LoVo (cell line): ENCODE measurements around the gene PDE6A.
A peak's percentile ranks its signal among the peaks of the same experiment; 100 is the strongest.
"Not testable (repeated sequence)": the region's sequence is repeated elsewhere in the genome, so short reads cannot be mapped to it uniquely, and the experiment has no call there.

Experiments
- DNase-seq: peaks from one replicate; pipeline ENCODE4 v3.0.0-alpha.2; 2016; ENCODE audit warnings: low spot score

PDE6A gene

DNA sequence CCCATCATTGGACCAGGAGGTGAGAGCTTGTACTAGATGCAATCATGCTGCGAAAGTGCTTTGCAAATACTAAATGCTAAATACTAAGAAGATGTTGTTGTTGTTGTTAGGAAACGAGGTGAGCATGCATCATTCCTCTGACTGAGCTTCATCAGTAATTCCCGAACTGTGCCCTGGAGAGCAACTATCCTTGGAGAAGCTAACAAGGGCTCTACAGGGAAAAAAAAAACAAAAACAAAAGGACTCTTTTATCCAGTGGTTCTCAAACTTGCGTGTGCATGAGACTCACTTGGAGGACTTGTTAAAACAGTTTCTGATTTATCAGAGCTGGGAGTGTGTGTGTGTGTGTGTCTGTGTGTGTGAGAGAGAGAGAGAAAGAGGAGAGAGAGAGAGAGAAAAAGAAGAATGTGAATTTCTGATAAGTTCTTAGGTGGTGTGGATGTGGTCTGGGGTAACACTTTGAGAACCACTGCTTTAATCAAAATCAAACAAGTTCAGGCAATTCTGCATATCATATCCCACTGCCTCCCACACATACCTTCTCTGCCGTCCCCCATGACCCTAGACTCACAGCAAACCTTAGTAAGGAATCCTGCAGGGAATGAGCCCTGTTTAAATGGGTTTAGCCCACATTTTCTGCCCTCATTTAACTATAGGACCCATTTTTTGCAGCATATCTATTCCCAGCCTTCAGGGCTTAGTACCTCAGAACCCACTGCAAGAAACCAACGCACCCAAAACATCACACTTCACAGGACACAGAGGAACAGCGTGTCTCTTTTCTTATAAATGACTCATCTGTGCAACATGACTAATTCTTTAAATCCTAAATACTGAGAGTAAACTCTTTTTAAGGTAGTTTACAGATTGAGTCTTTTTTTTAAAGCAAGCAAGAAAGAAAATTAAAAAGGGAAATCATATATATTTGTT is 48.9 kb downstream of the PDE6A start:
- DNase-seq, result no peak

DNA sequence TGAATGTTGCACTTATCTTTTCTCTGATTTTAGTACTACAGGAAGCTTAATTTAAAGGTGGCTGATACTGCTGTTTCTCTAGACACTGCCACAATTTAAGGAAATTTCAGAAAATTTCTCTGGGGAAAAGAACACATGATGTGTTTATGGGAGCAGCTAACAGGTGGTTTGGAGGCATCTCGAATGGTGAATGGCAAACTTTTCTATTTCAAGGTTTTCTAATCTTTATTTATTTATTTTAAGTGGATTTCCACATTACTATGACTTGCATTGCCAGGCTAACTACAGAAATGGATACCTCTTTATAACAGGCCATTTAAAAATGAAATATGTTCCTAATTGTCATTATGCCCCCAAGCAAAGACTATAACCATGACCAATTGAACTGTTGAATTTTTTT is 50.4 kb downstream of the PDE6A start:
- no peak for DNase-seq

DNA sequence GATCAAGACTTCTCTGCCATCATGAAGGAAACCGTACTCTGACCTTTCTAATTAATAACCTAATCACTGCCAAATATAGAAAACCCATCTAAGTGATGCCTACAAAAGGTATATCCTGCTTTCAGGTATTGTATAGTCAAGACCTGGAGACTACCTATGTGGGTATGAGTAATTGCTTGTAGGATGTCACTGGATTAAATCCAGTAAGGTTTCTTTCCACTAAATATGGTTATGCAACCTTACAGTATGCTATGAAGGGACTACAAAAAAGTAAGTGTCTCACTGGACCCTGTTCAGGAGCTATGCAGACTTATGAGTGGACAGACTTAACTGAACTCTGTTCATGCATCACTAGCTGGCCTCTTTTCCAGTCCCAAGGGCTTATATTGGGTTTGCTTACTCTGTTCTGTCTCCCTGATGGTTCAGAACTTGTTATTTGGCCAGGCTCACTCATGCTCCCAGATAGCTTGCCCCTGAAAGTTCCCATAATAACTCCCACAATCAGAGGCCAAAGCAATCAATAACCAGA is 51.1 kb downstream of the PDE6A start:
- no peak for DNase-seq

DNA sequence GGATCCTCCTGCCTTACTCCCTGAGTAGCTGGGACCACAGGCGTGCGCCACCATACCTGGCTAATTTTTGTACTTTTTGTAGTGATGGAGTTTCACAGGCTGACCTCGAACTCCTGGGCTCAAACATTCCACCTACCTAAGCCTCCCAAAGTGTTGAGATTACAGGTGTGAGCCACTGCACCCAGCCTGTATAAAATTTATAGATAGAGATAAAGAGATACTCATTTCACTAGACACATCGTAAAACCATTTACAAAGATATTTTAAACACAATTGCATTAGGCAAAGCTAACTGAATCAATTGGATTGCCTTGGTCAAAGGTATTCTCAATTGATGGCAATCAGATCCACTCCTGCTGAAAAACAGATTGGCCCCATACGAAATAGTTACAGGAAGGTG is 52.0 kb downstream of the PDE6A start:
- no peak for DNase-seq

GRCh38 chr5:149888280-149888679 is 56.3 kb downstream of the PDE6A start:
- no peak for DNase-seq

DNA sequence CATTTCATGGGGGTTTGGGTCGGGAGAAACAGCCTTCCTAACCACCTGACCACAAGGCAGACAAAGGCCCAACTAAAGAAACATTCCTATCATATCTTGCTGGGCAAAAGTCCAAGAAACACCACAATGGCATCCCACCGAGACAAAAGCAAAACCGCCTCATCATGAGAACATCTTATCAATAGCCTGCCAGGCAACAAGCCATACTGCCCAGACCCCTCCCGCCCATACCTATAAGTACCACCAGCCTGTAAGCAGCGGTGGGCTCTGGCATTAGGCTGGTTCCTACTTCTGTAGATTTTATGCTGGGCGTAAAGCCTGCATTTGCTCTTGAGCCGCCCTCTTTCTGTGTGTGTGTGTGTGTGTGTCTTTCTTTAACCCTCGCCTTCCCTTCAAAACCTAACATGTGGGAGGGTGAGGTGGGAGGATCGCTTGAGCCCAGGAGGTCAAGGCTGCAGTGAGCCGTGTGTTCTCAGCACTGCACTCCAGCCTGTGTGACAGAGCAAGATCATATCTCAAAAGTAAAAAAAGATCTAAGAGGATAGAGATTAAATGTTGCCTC is 56.9 kb downstream of the PDE6A start:
- DNase-seq, result peak; percentile 55

DNA sequence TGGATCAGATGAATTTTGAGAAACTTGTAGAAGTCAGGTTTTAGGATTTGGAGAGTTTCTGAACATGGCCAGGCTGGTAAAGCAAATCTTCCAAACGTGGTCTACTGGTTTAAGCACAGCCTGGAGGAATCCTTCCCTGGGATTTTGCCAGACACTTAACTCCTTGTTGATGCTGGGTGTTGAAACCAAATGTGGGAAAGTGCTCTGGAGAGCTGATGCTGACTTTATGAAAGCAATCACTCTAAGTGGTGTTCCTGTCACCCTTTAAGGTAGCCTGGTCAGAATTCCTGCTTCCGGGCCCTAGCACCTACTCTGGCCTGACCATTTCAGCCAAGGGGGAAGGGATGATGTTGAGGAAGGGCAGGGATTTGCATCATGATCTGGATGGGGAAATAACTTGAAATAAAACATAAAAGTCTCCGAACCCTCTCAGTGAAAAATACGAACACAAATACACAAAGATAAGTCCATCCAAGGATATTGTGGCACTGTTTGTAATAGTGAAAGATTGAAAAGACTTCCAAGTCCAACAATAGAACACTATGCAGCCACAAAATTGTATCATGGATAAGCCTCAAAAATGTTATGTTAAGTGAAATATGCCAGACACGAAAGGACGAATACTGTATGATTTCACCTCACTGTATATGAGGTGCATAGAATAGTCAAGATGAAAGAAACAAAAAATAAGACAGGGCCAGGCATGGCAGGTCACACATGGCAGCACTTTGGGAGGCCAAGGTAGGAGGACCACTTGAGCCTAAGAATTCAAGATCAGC is 57.7 kb downstream of the PDE6A start:
- no peak for DNase-seq

GRCh38 chr5:149886060-149886459 is 58.5 kb downstream of the PDE6A start:
- no peak for DNase-seq

GRCh38 chr5:149885513-149885912 is 59.1 kb downstream of the PDE6A start:
- DNase-seq, result no peak

DNA sequence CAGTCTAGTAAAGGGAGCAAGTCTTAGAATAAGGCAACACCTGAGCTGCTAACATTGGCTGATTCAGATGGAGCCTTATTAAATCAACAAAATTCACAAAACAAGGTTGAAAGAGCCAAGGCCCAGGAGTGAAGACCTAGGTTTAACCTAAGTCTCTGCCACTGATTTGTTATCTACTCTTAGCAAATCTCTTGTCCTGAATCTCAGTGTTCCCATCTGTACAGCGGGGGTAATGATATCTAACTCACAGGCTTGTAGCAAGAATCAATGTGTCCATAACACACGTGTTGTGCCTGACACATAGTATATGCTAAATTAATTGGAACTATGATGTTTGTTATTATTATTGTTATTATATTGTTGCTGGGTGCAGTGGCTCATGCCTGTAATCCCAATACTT is 61.0 kb downstream of the PDE6A start:
- no peak for DNase-seq

GRCh38 chr5:149882633-149883032 is 62.0 kb downstream of the PDE6A start:
- not testable (repeated sequence) for DNase-seq

GRCh38 chr5:149881874-149882273 is 62.7 kb downstream of the PDE6A start:
- DNase-seq, result no peak

DNA sequence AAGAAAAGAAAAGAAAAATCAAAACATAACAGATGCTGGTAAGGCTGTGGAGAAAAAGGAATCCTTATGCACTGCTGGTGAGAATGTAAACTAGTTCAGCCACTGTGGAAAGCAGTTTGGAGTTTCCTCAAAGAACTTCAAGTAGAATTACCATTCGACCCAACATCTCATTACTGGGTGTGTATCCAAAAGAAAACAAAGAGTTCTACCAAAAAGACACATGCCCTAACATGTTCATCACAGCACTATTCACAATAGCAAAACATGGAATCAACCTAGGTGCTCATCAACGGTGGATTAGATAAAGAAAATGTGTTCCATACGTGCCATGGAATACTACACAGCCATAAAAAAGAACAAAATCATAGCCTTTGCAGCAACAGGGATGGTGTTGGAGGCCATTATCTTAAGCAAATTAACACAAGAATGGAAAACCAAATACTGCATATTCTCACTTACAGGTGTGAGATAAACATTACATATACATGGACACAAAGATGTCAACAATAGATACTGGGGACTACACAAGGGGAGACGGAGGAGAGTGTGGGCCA is 63.4 kb downstream of the PDE6A start:
- no peak for DNase-seq

GRCh38 chr5:149879593-149879992 is 65.0 kb downstream of the PDE6A start:
- not testable (repeated sequence) for DNase-seq

- DNase-seq, result no peak
Observed at GRCh38 chr5:149878371-149878770, 66.2 kb downstream of the PDE6A start.

GRCh38 chr5:149873896-149874295 is 70.7 kb downstream of the PDE6A start:
- no peak for DNase-seq

GRCh38 chr5:149872351-149873040 is 72.1 kb downstream of the PDE6A start:
- no peak for DNase-seq

DNA sequence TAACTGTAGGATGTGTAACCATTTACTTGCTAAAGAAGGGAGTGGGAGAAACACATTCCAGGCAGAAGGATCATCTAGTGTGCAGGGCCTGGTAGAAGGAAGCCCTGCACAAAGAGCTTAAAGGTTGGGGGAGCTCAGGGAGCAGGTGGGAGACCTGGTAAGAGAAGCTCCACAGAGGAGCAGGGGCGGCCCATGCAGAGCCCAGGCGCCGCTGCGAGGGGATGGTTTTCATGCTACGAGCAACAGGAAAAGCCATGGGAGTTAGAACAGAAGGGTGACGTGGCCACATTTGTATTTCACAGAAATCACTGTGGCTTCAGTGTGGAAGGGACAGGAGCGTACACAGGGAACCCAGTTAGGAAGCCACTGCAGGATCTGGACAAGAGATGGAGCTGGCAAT is 73.1 kb downstream of the PDE6A start:
- DNase-seq, result no peak

DNA sequence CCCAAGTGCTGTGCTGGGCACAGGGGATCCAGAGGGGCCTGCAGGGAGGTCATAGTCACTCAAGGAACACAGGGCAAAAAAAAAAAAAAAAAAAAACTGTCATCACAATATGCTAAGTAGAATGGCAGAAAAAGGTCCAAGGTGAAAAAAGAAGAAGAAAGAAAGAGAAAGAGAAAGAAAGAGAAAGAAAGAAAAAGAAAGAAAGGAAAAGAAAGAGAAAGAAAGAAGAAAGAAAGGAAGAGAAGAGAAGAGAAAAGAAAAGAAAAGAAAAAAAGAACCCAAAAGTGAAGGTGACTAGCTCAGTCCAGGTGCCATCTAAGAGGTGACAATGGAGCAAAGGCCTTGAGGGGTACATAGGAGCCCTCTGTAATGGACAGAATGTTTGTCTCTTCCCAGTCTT is 73.9 kb downstream of the PDE6A start:
- DNase-seq, result no peak

GRCh38 chr5:149870232-149870631 is 74.4 kb downstream of the PDE6A start:
- no peak for DNase-seq

DNA sequence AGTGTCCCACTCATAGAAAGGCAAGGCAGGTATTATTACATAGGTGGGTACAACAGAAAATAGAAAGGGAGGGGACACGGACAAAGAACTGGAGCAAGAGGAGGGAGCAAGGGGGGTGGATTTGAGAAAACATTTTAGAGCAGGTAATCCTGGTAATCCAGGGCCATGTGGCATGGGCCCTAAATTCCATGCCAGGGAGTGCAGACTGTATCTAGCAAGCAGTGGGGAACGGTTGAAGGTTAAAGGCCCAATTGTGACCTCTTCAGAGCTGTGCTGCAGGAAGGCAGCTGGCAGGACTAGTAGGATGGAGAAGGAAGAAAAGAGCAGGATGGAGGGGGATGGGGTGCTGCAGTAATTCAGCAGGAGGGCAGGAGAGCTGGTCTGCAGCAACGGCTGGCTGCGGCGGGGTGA is 75.2 kb downstream of the PDE6A start:
- no peak for DNase-seq

GRCh38 chr5:149865746-149866145 is 78.8 kb downstream of the PDE6A start:
- DNase-seq, result no peak
